Measurements from ENCODE around the gene NHERF1.

Gene NHERF1

DNA sequence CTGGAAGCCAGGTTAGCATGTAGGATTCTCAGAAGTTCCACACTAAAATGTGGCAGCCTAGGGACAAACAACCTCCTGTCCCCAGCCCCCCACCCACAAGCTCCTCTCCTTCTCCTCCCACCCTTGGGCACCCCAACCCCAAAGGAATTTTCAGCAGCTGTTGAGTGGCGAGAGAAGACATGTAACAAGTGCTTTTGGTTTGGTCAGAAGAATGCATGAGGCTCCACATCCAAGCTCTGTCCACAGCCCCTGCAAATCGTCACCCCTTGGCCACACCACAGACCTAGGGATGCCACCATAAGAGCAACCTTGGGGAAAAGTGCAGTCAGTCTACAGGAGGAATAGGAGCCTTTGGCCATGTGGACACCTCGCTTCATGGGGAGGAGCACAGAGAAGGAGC is 23.3 kb upstream of the NHERF1 start:
- no peak for DNase-seq (ENCODE audit: low spot score in 2 of 2)
- Mint-ChIP-seq H3K36me3 (no peaks in the 10 kb centered on the region), H3K4me3 (no peak overlapping the region), H3K27ac (no peak overlapping the region), H3K9me3 (no peaks in the 10 kb centered on the region), H3K4me1 (peaks cover 4% of the 10 kb centered on the region), H3K27me3 (no peaks in the 10 kb centered on the region)
- no peak for ATAC-seq (ENCODE audit: low read depth)

DNA sequence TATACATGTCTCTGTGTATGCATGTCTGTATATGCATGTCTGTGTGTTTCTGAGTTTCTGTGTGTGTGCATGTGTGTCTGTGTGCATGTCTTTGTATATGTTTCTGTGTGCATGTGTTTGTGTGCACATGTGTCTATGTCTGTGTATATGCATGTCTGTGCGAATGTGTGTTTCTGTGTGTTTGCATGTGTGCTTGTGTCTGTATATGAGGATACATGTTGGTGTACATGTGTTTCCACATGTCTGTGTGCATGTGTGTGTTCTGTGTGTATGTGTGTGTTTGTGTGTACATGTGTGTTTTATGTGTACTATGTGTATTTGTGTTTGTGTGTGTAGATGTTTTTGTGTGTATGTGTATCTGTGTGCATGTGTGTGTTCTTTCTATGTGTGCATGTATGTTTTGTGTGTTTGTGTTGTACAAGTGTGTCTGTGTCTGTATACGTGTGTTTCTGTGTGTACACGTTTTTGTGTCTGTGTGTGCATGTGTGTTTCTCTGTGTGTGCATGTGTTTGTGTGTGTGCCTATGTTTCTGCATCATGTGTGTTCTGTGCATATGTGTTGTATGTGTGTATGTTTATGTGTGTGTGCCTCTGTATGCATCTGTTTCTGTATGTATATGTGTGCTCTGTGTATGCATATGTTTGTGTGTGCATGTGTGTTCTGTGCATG is 20.3 kb upstream of the NHERF1 start:
- Mint-ChIP-seq H3K27me3 (no peaks in the 10 kb centered on the region), H3K4me3 (no peak overlapping the region), H3K36me3 (no peaks in the 10 kb centered on the region), H3K4me1 (peaks cover 8% of the 10 kb centered on the region), H3K9me3 (no peaks in the 10 kb centered on the region), H3K27ac (no peak overlapping the region)
- ATAC-seq (ENCODE audit: low read depth) (no peak), DNase-seq (ENCODE audit: low spot score in 2 of 2) (no peak)

DNA sequence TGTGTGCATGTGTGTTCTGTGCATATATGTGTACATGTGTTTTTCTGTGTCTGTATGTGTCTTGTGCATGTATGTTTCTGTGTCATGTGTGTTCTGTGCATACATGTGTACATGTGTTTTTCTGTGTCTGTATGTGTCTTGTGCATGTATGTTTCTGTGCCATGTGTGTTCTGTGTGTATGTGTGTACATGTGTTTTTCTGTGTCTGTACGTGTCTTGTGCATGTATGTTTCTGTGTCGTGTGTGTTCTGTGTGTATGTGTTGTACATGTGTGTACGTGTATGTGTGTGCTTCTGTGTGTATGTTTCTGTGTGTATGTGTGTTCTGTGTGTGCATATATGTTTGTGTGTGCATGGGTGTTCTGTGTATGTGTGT is 19.7 kb upstream of the NHERF1 start:
- no peak for DNase-seq (ENCODE audit: low spot score in 2 of 2)
- Mint-ChIP-seq H3K27me3 (no peaks in the 10 kb centered on the region), H3K27ac (no peak overlapping the region), H3K36me3 (no peaks in the 10 kb centered on the region), H3K4me3 (no peak overlapping the region), H3K9me3 (no peaks in the 10 kb centered on the region), H3K4me1 (peaks cover 8% of the 10 kb centered on the region)
- no peak for ATAC-seq (ENCODE audit: low read depth)

DNA sequence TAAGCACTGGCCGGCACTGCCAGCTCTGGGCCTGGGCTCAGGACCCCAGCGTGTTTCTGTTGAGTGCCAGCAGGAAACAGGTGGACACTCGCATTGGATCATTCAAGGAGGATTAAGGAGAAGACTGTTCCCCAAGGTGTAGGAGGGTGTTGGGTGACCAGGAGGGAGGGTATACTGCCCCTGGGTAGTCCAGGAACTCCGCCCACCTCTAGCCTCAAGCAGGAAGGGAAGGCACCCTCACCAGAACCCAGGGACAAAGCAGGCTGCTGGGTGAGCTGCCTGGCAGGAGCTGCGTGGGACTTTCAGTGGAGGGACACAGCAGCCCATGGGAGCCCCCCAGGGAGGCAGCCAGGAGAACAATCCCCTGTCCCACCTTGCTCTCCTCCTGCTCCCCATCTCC is 19.1 kb upstream of the NHERF1 start:
- Mint-ChIP-seq H3K27me3 (no peaks in the 10 kb centered on the region), H3K9me3 (no peaks in the 10 kb centered on the region), H3K27ac (no peak overlapping the region), H3K4me1 (peaks cover 11% of the 10 kb centered on the region), H3K4me3 (no peak overlapping the region), H3K36me3 (no peaks in the 10 kb centered on the region)
- DNase-seq (ENCODE audit: low spot score in 2 of 2) (no peak), ATAC-seq (ENCODE audit: low read depth) (no peak)

DNA sequence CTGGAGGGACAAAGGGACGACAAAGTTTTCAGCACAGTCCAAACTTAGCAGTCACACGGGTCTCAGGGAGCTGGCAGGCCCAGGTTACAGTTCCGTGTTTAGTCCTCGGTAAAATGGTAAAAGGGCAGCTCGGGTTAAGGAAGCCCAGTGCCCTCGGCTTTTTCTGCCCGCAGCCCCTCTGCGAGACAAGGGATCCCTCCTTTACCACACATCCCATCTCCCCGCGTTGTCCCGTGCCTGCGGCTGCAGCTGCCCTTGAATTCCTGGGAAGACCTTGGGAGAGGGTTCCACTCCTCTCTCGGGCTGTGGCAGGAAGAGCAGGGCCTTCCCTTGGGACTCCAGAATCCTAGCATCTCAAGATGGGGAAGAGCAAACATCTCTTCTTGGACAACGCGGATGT is 18.6 kb upstream of the NHERF1 start:
- Mint-ChIP-seq H3K4me3 (no peak overlapping the region), H3K36me3 (no peaks in the 10 kb centered on the region), H3K9me3 (no peaks in the 10 kb centered on the region), H3K27me3 (no peaks in the 10 kb centered on the region), H3K27ac (no peak overlapping the region), H3K4me1 (peaks cover 16% of the 10 kb centered on the region)
- ATAC-seq (ENCODE audit: low read depth) = no peak
- no peak for DNase-seq (ENCODE audit: low spot score in 2 of 2)

- peaks cover 16% of the 10 kb centered on the region for H3K4me1 Mint-ChIP-seq
- H3K9me3 Mint-ChIP-seq = no peaks in the 10 kb centered on the region
- H3K4me3 Mint-ChIP-seq = no peak overlapping the region
- H3K27me3 Mint-ChIP-seq = no peaks in the 10 kb centered on the region
- H3K36me3 Mint-ChIP-seq = no peaks in the 10 kb centered on the region
- DNase-seq (ENCODE audit: low spot score in 2 of 2) (no peak), ATAC-seq (ENCODE audit: low read depth) (peak; percentile 95)
- no peak overlapping the region for H3K27ac Mint-ChIP-seq
Measured at GRCh38 chr17:74730491-74731346, 17.7 kb upstream of the NHERF1 start.

DNA sequence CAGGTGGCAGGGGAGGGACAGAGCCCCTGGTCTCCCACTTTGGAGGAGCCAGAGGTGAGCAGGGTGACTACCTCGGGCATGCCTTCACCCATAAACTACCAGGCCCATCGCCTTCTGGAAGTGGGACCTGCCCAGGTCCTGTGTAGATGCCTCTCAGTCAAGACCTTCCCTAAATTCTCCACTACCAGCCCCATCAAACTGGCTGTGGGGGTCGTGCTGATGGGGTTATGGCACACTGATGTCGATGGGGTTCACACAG is 17.2 kb upstream of the NHERF1 start:
- Mint-ChIP-seq H3K4me1 (peaks cover 18% of the 10 kb centered on the region), H3K36me3 (no peaks in the 10 kb centered on the region), H3K9me3 (no peaks in the 10 kb centered on the region), H3K27me3 (no peaks in the 10 kb centered on the region), H3K4me3 (no peak overlapping the region), H3K27ac (no peak overlapping the region)
- DNase-seq (ENCODE audit: low spot score in 2 of 2) (no peak), ATAC-seq (ENCODE audit: low read depth) (no peak)

- DNase-seq (ENCODE audit: low spot score in 2 of 2) (no peak), ATAC-seq (ENCODE audit: low read depth) (no peak)
- no peaks in the 10 kb centered on the region for H3K27me3 Mint-ChIP-seq
- H3K27ac Mint-ChIP-seq = no peak overlapping the region
- H3K4me3 Mint-ChIP-seq = no peak overlapping the region
- H3K9me3 Mint-ChIP-seq = no peaks in the 10 kb centered on the region
- no peaks in the 10 kb centered on the region for H3K36me3 Mint-ChIP-seq
- H3K4me1 Mint-ChIP-seq = peaks cover 21% of the 10 kb centered on the region
Measured at GRCh38 chr17:74732042-74732867, 16.2 kb upstream of the NHERF1 start.

DNA sequence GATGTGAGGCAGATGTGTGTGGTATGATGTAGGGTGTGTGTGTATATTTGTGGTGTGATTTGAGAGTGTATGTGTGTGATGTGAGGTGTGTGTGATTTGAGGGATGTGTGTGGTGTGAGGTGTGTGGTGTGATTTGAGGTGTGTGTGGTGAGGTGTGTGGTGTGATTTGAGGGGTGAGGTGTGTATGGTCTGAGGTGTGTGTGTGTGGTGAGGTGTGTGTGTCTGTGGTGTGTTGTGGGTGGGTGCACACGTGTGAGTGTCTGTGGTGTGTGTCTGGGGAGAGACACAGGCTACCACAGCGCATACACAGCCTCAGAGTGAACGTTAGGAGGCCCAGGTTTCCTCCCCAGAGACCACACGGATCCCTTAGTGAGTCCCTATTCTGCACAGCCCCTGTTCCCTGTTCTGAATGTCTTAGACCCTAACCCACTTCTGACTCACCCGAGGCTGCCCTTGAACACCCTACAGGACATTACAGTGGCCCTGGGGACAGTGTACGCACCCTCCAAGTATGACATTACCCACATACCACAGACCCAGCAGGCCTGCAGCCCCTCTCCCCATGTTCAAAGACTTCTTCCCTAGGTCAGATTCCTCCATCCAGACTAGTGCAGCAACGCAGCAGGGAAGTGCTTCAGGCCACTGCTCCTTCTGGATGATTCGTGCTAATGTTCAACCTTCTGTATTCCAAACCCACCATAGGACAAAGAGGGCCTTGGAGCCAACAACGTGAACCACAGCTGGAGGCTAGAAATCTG is 14.9 kb upstream of the NHERF1 start:
- DNase-seq (ENCODE audit: low spot score in 2 of 2) (no peak), ATAC-seq (ENCODE audit: low read depth) (no peak)
- Mint-ChIP-seq H3K27me3 (no peaks in the 10 kb centered on the region), H3K36me3 (no peaks in the 10 kb centered on the region), H3K9me3 (no peaks in the 10 kb centered on the region), H3K27ac (no peak overlapping the region), H3K4me3 (no peak overlapping the region), H3K4me1 (peaks cover 26% of the 10 kb centered on the region)

GRCh38 chr17:74734256-74734655 is 14.2 kb upstream of the NHERF1 start:
- DNase-seq (ENCODE audit: low spot score in 2 of 2) (no peak), ATAC-seq (ENCODE audit: low read depth) (no peak)
- H3K27ac Mint-ChIP-seq = peak overlapping the region; percentile 36
- peaks cover 32% of the 10 kb centered on the region for H3K4me1 Mint-ChIP-seq
- no peak overlapping the region for H3K4me3 Mint-ChIP-seq
- H3K36me3 Mint-ChIP-seq = no peaks in the 10 kb centered on the region
- no peaks in the 10 kb centered on the region for H3K9me3 Mint-ChIP-seq
- H3K27me3 Mint-ChIP-seq = no peaks in the 10 kb centered on the region

GRCh38 chr17:74736513-74737298 is 11.7 kb upstream of the NHERF1 start, which contains the start of gene RAB37:
TSS of gene RAB37 (plus strand) at chr17:74737256. CDS start at chr17:74737273, 17 bp downstream.
- H3K36me3 Mint-ChIP-seq = peaks cover 2% of the 10 kb centered on the region
- no peaks in the 10 kb centered on the region for H3K9me3 Mint-ChIP-seq
- H3K4me3 Mint-ChIP-seq = peak within 1 kb of the TSS; percentile 86
- H3K27me3 Mint-ChIP-seq = no peaks in the 10 kb centered on the region
- peaks cover 40% of the 10 kb centered on the region for H3K4me1 Mint-ChIP-seq
- peak within 1 kb of the TSS; percentile 86 for H3K27ac Mint-ChIP-seq
- peak; percentile 82 for ATAC-seq (ENCODE audit: low read depth)
- peak; percentile 74 to 80 for DNase-seq (ENCODE audit: low spot score in 2 of 2)

- peaks cover 46% of the 10 kb centered on the region for H3K4me1 Mint-ChIP-seq
- peak overlapping the region; percentile 4 for H3K27ac Mint-ChIP-seq
- ATAC-seq (ENCODE audit: low read depth) = peak; percentile 21
- peak; percentile 37 to 63 for DNase-seq (ENCODE audit: low spot score in 2 of 2)
- peaks cover 2% of the 10 kb centered on the region for H3K36me3 Mint-ChIP-seq
- H3K4me3 Mint-ChIP-seq = peak overlapping the region; percentile 86
- no peaks in the 10 kb centered on the region for H3K9me3 Mint-ChIP-seq
- no peaks in the 10 kb centered on the region for H3K27me3 Mint-ChIP-seq
Measured at GRCh38 chr17:74737299-74738050, 11.0 kb upstream of the NHERF1 start.
